Liver (tissue), 9 donors: ENCODE measurements around the gene ERCC3. TPM values are rescaled to one million over a fixed set of nuclear protein-coding genes. Genes with fewer than 3 reads are reported as not detected.

ENCODE experiments used
- DNase-seq: peaks from one replicate; pipeline ENCODE4 v3.0.0-alpha.2; 2017; ENCODE audit warnings: low spot score
- H3K27ac ChIP-seq, 2 donors: one replicate each; pipeline ENCODE4 v1.7.0; 2013; ENCODE audit warnings: inconsistent platforms in 2 of 2, low read length in 2 of 2, control low read depth in 1 of 2, low read depth in 1 of 2, mild to moderate bottlenecking in 1 of 2
- H3K27me3 ChIP-seq, 4 donors: one replicate each; pipeline versions ENCODE4 v1.6.1 to v1.7.0; 2013; ENCODE audit warnings: low read length in 3 of 4, inconsistent platforms in 1 of 4, mild to moderate bottlenecking in 1 of 4, moderate library complexity in 1 of 4; ENCODE audit not compliant: control insufficient read depth in 4 of 4, insufficient read depth in 4 of 4
- H3K36me3 ChIP-seq, 4 donors: one replicate each; pipeline versions ENCODE4 v1.6.1 to v1.7.0; 2013; ENCODE audit warnings: low read length in 3 of 4, mild to moderate bottlenecking in 3 of 4, low read depth in 1 of 4, moderate library complexity in 1 of 4; ENCODE audit not compliant: control insufficient read depth in 4 of 4, insufficient read depth in 3 of 4
- H3K4me1 ChIP-seq, 4 donors: one replicate each; pipeline versions ENCODE4 v1.6.1 to v1.7.0; 2013; ENCODE audit warnings: low read length in 3 of 4, mild to moderate bottlenecking in 3 of 4, moderate library complexity in 1 of 4; ENCODE audit not compliant: control insufficient read depth in 4 of 4, insufficient read depth in 4 of 4
- H3K4me3 ChIP-seq, 3 donors: one replicate each; pipeline versions ENCODE4 v1.6.1 to v1.7.0; 2013; ENCODE audit warnings: low read length in 3 of 3, control low read depth in 1 of 3, low read depth in 1 of 3, mild to moderate bottlenecking in 1 of 3
- H3K9ac ChIP-seq, 2 donors: one replicate each; pipeline ENCODE4 v1.7.0; 2013; ENCODE audit warnings: low read length in 2 of 2, mild to moderate bottlenecking in 2 of 2, moderate library complexity in 2 of 2, control low read depth in 1 of 2, low read depth in 1 of 2
- H3K9me3 ChIP-seq, 4 donors: one replicate each; pipeline versions ENCODE4 v1.6.1 to v1.7.0; 2013; ENCODE audit warnings: low read length in 3 of 4; ENCODE audit not compliant: control insufficient read depth in 4 of 4
- EGR1 ChIP-seq, 2 donors: IDR thresholded peaks; 2 replicates each; pipeline ENCODE4 v1.6.1; 2016 to 2018; ENCODE audit warnings: antibody characterized with exemption in 2 of 2, low read depth in 2 of 2
- FOXA1 ChIP-seq: IDR thresholded peaks from 2 replicates; pipeline ENCODE4 v1.6.1; 2016; ENCODE audit warnings: antibody characterized with exemption
- FOXA2 ChIP-seq: IDR thresholded peaks from 2 replicates; pipeline ENCODE4 v1.6.1; 2016; ENCODE audit warnings: antibody characterized with exemption
- HNF4A ChIP-seq, 2 donors: conservative IDR thresholded peaks; 2 replicates each; pipeline ENCODE4 v1.6.1; 2016; ENCODE audit warnings: antibody characterized with exemption in 2 of 2, mild to moderate bottlenecking in 2 of 2
- HNF4G ChIP-seq: IDR thresholded peaks from 2 replicates; pipeline ENCODE4 v1.6.1; 2016; ENCODE audit warnings: antibody characterized with exemption
- JUND ChIP-seq, 2 donors: IDR thresholded peaks; 2 replicates each; pipeline ENCODE4 v1.6.1; 2016; ENCODE audit warnings: antibody characterized with exemption in 2 of 2
- NR2F2 ChIP-seq: IDR thresholded peaks from 2 replicates; pipeline ENCODE4 v1.6.1; 2016; ENCODE audit warnings: antibody characterized with exemption
- RAD21 ChIP-seq, 2 donors: IDR thresholded peaks; 2 replicates each; pipeline ENCODE4 v1.6.1; 2016; ENCODE audit warnings: antibody characterized with exemption in 2 of 2, mild to moderate bottlenecking in 2 of 2
- RXRA ChIP-seq, 2 donors: IDR thresholded peaks; 2 replicates each; pipeline ENCODE4 v1.6.1; 2017 to 2018; ENCODE audit warnings: antibody characterized with exemption in 2 of 2, mild to moderate bottlenecking in 1 of 2
- SP1 ChIP-seq: IDR thresholded peaks from 2 replicates; pipeline ENCODE4 v1.6.1; 2018; ENCODE audit warnings: antibody characterized with exemption, mild to moderate bottlenecking
- TAF1 ChIP-seq: conservative IDR thresholded peaks from 2 replicates; pipeline ENCODE4 v1.6.1; 2016; ENCODE audit warnings: antibody characterized with exemption, mild to moderate bottlenecking
- YY1 ChIP-seq: IDR thresholded peaks from 2 replicates; pipeline ENCODE4 v1.6.1; 2016; ENCODE audit warnings: antibody characterized with exemption, mild to moderate bottlenecking
- WGBS: extraction: QIAGEN DNeasy Blood & Tissue Kit; methylation state at CpG from one replicate; pipeline ENCODE4 v1.1.7; 2013; 5-methylcytosine and 5-hydroxymethylcytosine counted together
- polyA plus RNA-seq, 2 donors: library from polyadenylated mRNA; stranded (reverse) in 1 of 2; unstranded in 1 of 2; fragments of 200-250 nt in 1 of 2; fragments of >200 nt in 1 of 2; fragmentation: Nextera tagmentation in 1 of 2; extraction: Ambion mirVana in 1 of 2; gene quantifications; one replicate each; pipeline versions ENCODE4 v1.2.1 to v1.2.3, GENCODE V29; 2013 to 2015
- total RNA-seq, 2 donors: library from RNA; depleted of rRNA; stranded (reverse); fragments of >200 nt; gene quantifications; one replicate each; pipeline ENCODE4 v1.2.3, GENCODE V29; 2014
- TF ChIP-seq, protein P1 (sequence below): IDR thresholded peaks from 2 replicates; pipeline ENCODE4 v1.6.1; 2016; ENCODE audit warnings: antibody characterized with exemption
- TF ChIP-seq, protein P2 (sequence below): fragments of 150-350 bp; IDR thresholded peaks from 2 replicates; pipeline ENCODE4 v1.5.1; 2017; ENCODE audit warnings: improper control_type of control experiment, low read depth, low read length; ENCODE audit not compliant: missing input control
- TF ChIP-seq, protein P3 (sequence below): IDR thresholded peaks from 2 replicates; pipeline ENCODE4 v1.6.1; 2016; ENCODE audit warnings: antibody characterized with exemption
- TF ChIP-seq, protein P4 (sequence below): IDR thresholded peaks from 2 replicates; pipeline ENCODE4 v1.6.1; 2016; ENCODE audit warnings: antibody characterized with exemption, mild to moderate bottlenecking
- donor health status: healthy.
- donor health status: healthy.
- donor health status: healthy.
- donor health status: healthy.
- donor health status: healthy.

ERCC3 gene
- total and polyA plus RNA-seq, 4 donors: 12.4 to 38.3 (median 17.4) TPM

DNA sequence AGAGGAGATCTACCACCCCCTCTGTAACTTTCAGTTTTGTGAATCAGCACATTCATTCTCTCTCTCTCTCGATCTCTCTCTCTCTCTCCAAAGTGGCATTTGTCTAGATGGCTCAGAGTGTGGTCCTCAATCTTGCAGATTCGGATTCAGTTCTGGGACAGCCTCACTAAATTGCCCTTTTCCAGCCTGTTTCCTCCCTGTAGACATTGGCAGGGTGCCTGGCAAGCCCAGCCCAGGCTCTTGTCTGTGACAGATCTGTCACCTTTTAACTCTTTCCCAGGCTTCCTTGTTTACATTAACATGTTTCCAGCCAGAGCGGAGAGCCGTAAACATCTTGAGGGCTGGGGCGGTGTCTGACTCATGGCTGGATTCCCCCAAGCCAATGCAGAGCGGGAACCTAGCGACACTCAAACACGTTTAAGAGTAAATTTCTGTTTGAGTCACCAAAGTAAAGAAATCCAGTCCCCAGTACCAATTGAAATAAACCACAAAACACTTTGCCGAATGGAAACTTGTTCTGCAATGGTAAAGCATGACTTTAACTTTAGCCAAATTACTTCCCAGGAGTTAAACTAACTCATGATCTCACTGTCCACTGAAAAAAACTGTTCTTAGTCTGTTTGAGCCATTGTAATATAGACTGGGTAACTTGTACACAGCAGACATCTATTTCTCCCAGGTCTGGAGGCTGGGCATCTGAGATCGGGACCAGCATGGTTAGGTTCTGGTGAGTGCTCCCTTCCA lies 67.3 kb downstream of the ERCC3 start:
- Histone ChIP-seq H3K9me3 (no peaks in the 10 kb centered on the region), H3K27ac (peak overlapping the region in 1 of 2 donors; percentile 39), H3K4me1 (peaks cover 5 to 18% (median 13%) of the 10 kb centered on the region in 4 donors), H3K27me3 (no peaks in the 10 kb centered on the region), H3K9ac (no peak overlapping the region), H3K36me3 (no peaks in the 10 kb centered on the region), H3K4me3 (no peak overlapping the region)
- WGBS: 17% methylated on average over 10 of the region's 10 CpGs
- TF ChIP-seq HNF4A (conservative IDR thresholded peaks at IDR 0.05): peak in 1 of 2 donors; percentile 32
- TF ChIP-seq FOXA2: peak; percentile 97
- peak in 1 of 2 donors; percentile 53 for TF ChIP-seq JUND (IDR thresholded peaks at IDR 0.05)
- peak; percentile 21 for TF ChIP-seq SP1
- TF ChIP-seq RXRA (IDR thresholded peaks at IDR 0.05): peak; percentile 22 to 57
- TF ChIP-seq, protein P1, sequence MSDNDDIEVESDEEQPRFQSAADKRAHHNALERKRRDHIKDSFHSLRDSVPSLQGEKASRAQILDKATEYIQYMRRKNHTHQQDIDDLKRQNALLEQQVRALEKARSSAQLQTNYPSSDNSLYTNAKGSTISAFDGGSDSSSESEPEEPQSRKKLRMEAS: no peak
- peak; percentile 92 for TF ChIP-seq FOXA1
- peak in 1 of 2 donors; percentile 15 for TF ChIP-seq RAD21 (IDR thresholded peaks at IDR 0.05)
- TF ChIP-seq TAF1: no peak
- no peak for DNase-seq

DNA sequence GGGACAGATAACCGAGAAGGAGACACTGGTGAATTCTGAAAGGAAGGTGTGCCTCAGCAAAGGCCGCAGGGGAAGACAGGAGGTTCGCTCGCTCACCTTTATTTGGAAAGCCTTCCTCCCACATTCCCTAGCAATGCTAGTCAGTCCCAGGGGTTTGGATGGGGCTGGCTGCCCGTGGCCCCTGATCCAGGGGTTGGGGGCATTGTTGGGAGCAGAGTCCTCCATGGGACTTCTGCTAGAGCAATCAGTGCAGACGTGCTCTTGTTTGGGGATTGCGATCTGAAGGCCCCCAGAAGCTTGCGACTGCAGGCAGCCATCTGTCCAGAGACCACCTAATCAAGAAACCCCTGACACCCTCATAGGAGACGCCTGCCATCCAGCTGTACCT lies 67.8 kb downstream of the ERCC3 start:
- H3K4me1 ChIP-seq: peaks cover 5 to 14% (median 11%) of the 10 kb centered on the region in 4 donors
- no peaks in the 10 kb centered on the region for H3K27me3 ChIP-seq
- WGBS: 70% methylated on average over 9 of the region's 9 CpGs
- H3K9ac ChIP-seq: no peak overlapping the region
- no peak for DNase-seq
- TF ChIP-seq EGR1 (IDR thresholded peaks at IDR 0.05; ENCODE audit: low read depth in 2 of 2): no peak
- TF ChIP-seq, protein P2, sequence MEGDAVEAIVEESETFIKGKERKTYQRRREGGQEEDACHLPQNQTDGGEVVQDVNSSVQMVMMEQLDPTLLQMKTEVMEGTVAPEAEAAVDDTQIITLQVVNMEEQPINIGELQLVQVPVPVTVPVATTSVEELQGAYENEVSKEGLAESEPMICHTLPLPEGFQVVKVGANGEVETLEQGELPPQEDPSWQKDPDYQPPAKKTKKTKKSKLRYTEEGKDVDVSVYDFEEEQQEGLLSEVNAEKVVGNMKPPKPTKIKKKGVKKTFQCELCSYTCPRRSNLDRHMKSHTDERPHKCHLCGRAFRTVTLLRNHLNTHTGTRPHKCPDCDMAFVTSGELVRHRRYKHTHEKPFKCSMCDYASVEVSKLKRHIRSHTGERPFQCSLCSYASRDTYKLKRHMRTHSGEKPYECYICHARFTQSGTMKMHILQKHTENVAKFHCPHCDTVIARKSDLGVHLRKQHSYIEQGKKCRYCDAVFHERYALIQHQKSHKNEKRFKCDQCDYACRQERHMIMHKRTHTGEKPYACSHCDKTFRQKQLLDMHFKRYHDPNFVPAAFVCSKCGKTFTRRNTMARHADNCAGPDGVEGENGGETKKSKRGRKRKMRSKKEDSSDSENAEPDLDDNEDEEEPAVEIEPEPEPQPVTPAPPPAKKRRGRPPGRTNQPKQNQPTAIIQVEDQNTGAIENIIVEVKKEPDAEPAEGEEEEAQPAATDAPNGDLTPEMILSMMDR: no peak
- no peak for TF ChIP-seq JUND (IDR thresholded peaks at IDR 0.05)
- TF ChIP-seq, protein P1: no peak
- TF ChIP-seq NR2F2: no peak
- no peak for TF ChIP-seq TAF1
- no peak for TF ChIP-seq FOXA2
- no peak for TF ChIP-seq YY1
- no peak for TF ChIP-seq SP1
- TF ChIP-seq RXRA (IDR thresholded peaks at IDR 0.05): no peak
- TF ChIP-seq, protein P3, sequence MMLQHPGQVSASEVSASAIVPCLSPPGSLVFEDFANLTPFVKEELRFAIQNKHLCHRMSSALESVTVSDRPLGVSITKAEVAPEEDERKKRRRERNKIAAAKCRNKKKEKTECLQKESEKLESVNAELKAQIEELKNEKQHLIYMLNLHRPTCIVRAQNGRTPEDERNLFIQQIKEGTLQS: no peak
- no peak for TF ChIP-seq HNF4A (conservative IDR thresholded peaks at IDR 0.05)
- TF ChIP-seq HNF4G: no peak
- TF ChIP-seq, protein P4, sequence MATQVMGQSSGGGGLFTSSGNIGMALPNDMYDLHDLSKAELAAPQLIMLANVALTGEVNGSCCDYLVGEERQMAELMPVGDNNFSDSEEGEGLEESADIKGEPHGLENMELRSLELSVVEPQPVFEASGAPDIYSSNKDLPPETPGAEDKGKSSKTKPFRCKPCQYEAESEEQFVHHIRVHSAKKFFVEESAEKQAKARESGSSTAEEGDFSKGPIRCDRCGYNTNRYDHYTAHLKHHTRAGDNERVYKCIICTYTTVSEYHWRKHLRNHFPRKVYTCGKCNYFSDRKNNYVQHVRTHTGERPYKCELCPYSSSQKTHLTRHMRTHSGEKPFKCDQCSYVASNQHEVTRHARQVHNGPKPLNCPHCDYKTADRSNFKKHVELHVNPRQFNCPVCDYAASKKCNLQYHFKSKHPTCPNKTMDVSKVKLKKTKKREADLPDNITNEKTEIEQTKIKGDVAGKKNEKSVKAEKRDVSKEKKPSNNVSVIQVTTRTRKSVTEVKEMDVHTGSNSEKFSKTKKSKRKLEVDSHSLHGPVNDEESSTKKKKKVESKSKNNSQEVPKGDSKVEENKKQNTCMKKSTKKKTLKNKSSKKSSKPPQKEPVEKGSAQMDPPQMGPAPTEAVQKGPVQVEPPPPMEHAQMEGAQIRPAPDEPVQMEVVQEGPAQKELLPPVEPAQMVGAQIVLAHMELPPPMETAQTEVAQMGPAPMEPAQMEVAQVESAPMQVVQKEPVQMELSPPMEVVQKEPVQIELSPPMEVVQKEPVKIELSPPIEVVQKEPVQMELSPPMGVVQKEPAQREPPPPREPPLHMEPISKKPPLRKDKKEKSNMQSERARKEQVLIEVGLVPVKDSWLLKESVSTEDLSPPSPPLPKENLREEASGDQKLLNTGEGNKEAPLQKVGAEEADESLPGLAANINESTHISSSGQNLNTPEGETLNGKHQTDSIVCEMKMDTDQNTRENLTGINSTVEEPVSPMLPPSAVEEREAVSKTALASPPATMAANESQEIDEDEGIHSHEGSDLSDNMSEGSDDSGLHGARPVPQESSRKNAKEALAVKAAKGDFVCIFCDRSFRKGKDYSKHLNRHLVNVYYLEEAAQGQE: no peak
- no peak for TF ChIP-seq FOXA1
- TF ChIP-seq RAD21 (IDR thresholded peaks at IDR 0.05): no peak
- peak overlapping the region in 1 of 2 donors; percentile 39 for H3K27ac ChIP-seq
- no peak overlapping the region for H3K4me3 ChIP-seq
- no peaks in the 10 kb centered on the region for H3K9me3 ChIP-seq
- H3K36me3 ChIP-seq: no peaks in the 10 kb centered on the region
